ENCODE data around the gene GEN1.

GEN1 gene, protein sequence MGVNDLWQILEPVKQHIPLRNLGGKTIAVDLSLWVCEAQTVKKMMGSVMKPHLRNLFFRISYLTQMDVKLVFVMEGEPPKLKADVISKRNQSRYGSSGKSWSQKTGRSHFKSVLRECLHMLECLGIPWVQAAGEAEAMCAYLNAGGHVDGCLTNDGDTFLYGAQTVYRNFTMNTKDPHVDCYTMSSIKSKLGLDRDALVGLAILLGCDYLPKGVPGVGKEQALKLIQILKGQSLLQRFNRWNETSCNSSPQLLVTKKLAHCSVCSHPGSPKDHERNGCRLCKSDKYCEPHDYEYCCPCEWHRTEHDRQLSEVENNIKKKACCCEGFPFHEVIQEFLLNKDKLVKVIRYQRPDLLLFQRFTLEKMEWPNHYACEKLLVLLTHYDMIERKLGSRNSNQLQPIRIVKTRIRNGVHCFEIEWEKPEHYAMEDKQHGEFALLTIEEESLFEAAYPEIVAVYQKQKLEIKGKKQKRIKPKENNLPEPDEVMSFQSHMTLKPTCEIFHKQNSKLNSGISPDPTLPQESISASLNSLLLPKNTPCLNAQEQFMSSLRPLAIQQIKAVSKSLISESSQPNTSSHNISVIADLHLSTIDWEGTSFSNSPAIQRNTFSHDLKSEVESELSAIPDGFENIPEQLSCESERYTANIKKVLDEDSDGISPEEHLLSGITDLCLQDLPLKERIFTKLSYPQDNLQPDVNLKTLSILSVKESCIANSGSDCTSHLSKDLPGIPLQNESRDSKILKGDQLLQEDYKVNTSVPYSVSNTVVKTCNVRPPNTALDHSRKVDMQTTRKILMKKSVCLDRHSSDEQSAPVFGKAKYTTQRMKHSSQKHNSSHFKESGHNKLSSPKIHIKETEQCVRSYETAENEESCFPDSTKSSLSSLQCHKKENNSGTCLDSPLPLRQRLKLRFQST

DNA sequence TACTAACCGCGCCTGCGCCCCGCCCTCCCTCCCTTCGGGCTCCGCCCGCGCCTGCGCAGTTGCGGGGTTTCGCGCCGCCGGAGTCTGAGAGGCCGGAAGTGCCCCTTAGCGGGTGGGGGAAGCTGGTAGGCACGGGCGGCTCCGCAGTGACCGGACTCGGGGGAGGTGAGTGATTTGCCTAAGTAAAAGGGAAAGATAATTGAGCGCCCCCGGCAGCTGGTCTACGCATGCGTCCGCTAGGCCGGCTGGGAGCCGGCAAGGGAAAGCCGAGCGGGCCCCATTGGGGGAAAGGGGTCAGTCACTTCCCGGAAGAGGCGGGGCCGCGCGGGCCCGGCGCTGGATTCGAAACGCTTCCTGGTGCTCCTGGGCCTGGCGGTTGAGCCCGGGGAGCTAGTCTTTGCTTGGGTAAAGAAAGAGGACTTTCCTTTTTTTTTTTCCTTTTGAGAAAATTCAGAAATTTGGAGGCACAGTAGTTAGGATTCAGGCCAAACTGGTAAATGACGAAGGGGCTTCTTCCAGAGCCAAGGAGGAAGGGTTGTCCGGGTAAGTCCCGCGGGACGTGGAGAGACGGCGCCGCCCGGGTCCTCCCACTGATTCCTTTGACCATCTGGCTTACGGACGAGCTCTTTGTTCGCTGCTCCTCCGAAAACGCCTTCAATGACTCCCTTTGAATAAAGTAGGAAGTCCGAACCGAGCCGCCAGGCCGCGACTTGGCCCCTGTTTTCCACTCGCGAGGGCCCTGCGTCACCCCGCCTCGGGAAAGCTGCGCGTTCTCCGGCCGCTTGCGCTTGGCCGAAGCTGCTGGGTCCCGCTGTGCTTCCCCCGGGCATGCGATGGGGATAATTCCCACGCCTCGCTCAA is at the start of gene GEN1, which contains the start of gene SMC6:
Gene GEN1 (plus strand): TSS at position 336 of the 861 bp plus-strand sequence. CDS start 5,806 bp downstream, outside the sequence.
Gene SMC6 (minus strand): TSS at position 8 of the 861 bp plus-strand sequence. CDS start 7,864 bp downstream, outside the sequence.
- in situ Hi-C loops (cut with MboI; ENCODE audit: low sequenced_read_pairs) = no loop called here

DNA sequence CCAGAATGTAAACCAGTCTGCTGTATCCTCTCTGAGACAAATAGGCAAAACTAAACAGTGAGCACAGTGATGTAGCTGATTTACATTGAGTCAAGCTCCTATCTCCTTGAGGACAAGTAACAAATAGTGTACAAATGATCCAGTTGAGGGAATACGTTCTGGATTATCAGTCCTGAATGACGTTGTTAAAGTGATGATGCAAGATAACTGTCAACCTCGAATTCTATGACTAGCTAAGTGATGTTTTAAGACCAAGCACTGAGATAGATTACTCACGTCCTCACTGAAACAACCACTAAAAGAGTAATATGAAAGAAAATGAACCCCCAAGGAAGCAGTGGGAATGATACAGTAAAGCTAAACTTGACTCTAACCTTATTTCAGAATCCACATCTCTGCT is 47.1 kb upstream of the GEN1 start:
- in situ Hi-C loops (cut with MboI; ENCODE audit: low sequenced_read_pairs) = no loop called here

DNA sequence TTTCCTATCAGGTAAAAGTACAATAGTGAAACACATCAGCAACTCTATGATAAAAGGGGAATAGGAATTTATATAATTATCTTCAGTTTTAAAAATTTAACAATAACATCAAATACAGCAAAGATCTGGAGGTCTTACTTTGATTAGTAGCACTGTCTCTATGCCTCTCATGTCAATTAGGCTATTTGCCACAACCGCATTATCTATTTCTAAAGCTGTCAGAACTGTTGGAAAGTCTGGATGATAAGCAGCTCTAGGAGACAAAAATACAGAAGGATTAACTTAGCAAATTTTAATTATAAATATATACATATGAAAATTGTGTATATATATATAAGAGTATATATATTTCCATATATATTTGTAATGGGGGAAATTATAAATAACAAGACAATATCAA is 45.4 kb upstream of the GEN1 start:
- in situ Hi-C loops (cut with MboI; ENCODE audit: low sequenced_read_pairs) = no loop called here

DNA sequence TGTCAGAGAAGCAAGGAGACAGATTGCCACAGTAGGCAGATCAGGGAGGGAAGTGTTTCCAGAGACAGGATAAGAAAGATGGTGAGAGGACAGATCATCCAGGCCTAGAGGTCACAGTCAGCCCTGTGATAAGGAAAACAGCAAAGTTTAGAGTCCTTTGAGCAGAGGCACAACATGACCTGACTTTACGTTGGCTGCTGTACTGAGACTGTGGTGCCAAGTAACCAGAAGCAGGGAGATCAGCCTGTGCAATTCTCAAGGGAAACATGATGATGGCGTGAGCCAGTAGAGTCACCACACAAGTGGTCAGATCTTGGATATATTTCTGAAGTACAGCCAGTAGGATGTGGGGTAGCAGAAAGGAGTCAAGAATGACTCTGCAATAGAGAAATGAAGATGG is 44.0 kb upstream of the GEN1 start:
- in situ Hi-C loops (cut with MboI; ENCODE audit: low sequenced_read_pairs) = no loop called here

DNA sequence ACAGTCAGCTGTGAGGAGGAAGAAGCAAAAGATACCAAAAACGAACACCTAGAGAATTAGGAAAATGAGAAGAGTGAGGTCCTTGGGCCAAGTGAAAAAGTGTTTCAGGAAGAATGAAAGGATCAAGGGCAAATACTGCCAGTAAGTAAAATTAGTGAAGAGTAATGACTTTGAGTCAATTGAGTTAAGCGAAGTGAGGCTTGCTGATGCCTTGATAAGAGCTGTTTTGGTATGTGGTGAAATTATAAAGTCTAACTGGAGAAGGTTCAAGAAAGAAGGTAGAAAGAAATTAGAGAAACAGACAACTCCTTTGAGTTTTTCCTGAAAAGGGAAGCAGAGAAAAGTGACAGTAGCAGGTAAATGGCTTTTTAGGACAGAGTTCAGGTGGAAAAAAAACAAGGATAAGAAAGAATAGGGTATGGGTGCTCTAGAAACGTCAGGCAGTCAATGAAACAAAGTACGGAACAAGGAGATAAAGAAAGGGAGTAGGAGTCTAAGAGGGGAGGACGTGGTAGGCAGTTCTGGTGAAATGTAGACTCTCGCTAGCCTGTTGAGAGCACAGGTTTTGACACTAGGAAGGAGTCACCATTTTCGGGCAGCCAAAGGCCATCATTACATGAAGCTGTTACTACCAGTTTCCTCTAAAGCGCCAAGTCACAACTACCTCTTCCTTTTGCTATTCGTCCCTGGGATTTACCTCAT is 43.2 kb upstream of the GEN1 start:
- in situ Hi-C loops (cut with MboI; ENCODE audit: low sequenced_read_pairs) = no loop called here

DNA sequence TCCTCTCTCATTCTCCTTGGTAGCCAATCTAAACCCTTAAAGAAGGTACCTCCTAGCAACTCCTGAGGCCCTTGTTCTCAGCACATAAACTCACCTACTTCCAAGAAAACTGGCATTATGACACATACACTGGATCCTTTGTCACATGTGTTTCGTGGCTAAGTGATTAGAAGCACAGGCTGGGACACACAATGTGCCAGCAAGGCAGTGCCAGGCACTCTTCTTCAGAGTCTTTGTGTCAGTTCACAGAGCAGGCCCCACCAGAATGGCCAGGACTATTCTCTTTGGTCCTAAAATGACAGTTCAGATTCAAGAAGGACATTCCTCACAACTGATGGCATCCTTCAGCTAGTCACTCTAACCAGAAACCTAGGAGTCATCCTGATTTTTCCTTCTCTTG is 40.6 kb upstream of the GEN1 start:
- in situ Hi-C loops (cut with MboI; ENCODE audit: low sequenced_read_pairs) = no loop called here

DNA sequence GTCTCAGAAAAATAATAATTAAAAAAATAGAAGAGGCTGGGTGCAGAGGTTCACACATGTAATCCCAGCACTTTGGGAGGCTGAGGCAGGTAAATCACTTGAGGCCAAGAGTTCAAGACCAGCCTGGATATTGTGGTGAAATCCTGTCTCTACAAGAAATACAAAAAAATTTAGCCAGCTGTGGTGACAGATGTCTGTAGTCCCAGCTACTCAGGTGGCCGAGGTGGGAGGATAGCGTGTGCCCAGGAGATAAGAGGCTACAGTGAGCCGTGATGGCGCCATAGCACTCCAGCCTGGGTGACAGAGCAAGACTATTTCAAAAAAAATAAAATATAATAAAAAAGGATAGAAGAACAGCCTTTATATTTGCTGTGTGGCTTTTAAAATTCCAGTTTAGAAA is 36.3 kb upstream of the GEN1 start:
- in situ Hi-C loops (cut with MboI; ENCODE audit: low sequenced_read_pairs) = no loop called here

DNA sequence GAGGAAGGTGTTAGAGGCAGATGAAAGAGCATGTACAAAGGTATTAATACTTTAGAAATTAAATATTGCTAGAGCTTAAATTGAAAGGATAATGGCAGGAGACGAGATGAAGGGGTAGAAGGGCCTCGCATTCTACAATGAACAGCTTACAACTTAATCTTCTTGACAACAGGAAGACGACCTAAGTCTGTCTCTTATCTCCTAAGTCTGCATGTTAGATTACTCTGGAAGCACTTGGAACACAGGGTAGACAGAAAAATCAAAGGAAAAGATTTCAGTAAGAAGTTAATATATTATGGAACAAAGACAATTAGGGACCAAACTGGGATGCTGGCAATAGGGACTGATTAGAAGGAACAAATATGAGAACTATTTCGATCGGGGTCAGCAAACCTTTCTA is 35.2 kb upstream of the GEN1 start:
- in situ Hi-C loops (cut with MboI; ENCODE audit: low sequenced_read_pairs) = no loop called here

DNA sequence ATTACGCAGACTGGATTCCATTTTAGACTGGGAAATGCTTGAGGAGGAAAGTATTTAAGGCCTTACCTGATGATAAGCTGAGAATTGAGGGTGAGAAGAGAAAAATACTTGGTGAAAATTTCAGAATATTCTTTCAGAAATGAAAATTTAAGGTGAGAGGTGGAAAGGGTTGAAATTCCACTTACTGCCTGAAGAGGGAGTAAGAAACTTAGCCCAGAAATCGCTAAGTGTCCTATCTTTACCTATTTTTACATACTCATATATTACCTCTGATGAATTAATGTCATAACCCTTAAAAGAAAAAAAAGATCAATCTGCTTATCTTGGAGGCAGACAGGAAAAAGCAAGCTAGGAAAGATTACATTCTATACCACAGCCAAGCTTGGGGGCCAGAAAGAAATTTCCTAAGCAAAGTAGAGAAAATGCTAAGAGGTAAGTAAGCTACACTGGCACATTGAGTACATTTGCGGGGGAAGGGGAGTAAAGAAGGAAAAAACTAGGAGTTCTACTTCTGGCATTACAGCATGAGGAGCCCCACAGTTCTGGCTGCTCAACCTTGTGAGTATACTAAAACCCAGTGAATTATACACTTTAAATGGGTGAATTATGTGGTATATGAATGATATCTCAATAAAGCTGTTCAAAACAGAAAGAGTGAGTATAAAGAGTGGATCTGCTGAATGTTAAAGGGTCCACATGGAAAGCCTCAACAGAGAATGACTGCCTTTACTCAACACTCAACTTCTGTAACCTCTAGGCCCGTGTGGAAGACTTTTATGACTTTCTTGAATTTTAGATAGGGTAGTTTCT is 34.2 kb upstream of the GEN1 start:
- in situ Hi-C loops (cut with MboI; ENCODE audit: low sequenced_read_pairs) = no loop called here

DNA sequence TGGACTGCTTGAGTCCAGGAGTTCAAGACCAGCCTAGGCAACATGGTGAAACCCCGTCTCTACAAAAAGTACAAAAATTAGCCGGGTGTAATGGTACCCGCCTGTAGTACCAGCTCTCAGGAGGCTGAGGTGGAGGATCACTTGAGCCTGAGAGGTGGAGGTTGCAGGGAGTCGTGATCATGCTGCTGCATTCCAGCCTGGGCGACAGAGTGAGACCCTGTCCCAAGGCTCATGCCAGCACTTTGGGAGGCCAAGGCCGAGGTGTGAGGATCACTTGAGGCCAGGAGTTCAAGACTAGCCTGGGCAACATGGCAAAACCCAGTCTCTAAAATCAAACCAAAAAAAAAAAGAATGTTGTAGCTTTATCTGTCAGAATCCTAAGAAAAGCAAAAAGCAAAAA is 25.7 kb upstream of the GEN1 start:
- in situ Hi-C loops (cut with MboI; ENCODE audit: low sequenced_read_pairs) = no loop called here

DNA sequence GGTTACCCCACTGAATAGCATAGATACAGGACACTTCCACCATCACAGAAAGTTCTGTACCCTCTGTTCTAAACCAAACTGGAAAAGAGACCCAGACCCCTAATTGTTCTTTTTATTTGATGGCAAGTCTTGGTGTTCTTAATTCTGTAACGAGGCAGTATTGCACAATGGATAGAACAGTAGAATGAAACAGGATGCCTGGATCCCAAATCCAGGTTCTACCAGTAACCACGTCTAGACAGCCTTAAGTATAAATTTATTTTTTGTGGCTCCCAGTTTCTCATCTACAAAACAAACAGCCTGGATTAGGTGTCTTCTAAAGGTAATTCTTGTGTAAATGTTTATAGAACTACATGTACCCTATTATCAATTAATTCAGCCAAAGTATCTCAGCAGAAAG is 24.1 kb upstream of the GEN1 start:
- in situ Hi-C loops (cut with MboI; ENCODE audit: low sequenced_read_pairs) = no loop called here

DNA sequence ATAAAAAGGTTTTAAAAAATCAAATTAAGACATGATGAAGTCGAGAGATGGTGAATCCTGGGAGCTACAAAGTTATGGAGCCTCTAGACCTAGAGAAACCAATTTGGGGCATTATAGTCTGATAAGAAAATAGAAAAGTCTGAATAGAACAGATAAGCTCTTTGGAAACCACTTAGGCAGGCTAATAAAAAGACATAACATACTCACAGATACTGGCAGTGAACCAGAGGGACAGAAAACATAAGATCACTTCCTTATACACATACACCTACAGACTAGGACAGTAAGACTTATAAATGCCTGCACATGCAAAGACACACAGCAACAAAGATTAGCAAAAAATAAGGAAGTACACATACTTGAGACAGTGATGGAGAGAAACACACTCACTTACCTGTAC is 20.3 kb upstream of the GEN1 start:
- in situ Hi-C loops (cut with MboI; ENCODE audit: low sequenced_read_pairs) = no loop called here

DNA sequence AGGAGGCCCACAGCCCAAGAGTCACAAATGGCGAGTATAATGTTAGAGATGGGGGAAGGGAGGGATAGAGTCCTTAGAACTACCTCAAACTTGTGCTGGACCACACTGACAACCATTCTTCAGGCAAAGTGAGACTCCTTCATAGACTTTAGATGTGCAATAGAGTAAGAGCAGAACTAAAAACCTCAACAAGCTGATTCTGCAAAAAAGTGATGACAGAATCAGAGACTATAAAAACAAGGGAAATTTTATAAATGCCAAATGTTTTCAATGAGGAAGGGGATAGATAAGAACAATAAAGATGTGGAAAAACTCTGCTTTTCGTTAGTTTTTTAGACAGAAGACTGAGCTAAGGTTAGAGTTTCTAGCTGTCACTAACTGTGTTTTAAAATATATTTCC is 18.1 kb upstream of the GEN1 start:
- in situ Hi-C loops (cut with MboI; ENCODE audit: low sequenced_read_pairs) = no loop called here

DNA sequence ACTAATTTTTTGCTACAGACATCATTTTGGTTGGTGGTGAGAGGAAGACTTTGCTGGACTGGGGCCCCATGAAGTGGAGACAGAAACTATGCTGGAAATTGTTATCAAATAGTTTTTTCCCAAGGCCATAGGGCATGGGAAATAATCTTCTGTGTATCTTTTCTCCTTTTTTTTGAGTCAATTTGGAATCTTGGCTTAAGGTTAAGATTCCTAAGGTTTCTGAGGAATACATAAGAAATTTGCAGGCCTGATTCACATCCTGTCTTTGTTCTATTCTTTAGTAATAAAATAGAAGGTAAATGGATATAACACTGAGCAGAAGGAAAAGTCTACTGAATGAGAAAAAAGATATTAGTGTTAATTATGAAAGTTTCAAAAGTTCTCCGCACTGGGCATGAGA is 16.9 kb upstream of the GEN1 start:
- in situ Hi-C loops (cut with MboI; ENCODE audit: low sequenced_read_pairs) = no loop called here

DNA sequence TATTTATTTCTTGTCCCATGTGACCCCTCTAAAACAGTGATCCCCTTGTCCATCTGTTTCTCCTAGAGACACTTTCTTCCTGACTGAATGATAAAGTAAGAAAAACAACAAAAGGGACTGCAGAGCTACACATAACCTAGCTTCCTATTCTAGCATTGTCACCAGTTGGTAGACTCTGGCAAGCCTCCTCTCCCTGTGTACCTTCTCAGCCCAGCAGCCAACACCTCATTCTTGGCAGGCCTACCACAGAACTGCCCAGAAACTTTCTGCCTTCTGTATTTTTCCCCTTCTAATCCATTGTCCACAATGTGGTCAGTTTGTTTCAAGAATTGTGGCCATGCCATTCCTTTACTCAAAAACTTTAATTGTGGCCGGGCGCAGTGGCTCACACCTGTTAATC is 13.7 kb upstream of the GEN1 start:
- in situ Hi-C loops (cut with MboI; ENCODE audit: low sequenced_read_pairs) = no loop called here

DNA sequence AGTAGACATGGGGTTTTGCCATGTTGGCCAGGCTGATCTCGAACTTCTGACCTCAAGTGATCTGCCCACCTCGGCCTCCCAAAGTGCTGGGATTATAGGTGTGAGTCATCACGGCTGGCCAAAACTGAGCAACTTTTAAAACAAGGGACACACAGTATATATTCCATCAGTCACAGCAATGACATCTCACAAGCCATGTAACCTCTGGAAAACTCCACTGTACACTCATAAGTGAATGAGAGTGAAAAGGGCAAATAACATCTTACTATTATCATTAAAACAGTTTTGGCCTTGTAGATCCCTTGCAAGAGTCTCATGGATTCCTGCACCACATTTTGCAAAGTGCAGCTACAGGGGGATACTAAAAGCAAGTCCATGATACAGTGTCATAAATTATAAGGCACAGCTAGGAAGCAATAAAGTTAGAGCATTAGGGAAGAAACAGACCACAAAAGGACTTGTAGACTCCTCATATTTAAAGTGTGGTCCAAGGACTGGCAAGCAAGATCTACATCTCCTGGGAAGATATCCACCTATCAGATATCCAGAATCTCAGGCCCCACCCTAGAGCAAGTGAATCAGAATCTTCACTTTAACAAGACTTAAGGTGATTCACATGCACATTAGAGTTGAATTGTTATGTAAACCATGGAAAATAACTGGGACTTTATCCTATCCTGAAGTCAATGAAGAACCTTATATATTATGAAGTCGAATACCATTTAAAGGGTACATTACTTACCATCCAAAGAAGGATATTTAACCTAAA is 6.1 kb upstream of the GEN1 start:
- in situ Hi-C loops (cut with MboI; ENCODE audit: low sequenced_read_pairs) = no loop called here

DNA sequence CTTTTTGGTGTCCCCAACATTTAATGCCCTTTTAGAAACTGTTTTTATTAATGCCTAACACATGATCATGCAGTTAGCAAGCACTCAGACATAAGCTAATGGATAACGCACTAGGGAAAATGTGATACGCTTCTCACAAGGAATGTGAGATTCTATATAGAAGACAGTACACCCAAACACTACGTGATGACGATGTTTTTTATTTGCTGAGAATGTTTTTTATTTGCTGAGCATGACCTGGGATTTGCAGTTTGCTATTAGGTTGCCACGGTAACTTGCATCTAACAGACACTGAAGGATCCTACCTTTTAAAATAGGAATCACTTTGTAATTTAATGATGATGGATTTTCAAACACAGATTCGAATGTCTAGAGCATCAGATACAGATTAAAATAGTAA is 5.2 kb upstream of the GEN1 start:
- in situ Hi-C loops (cut with MboI; ENCODE audit: low sequenced_read_pairs) = no loop called here

DNA sequence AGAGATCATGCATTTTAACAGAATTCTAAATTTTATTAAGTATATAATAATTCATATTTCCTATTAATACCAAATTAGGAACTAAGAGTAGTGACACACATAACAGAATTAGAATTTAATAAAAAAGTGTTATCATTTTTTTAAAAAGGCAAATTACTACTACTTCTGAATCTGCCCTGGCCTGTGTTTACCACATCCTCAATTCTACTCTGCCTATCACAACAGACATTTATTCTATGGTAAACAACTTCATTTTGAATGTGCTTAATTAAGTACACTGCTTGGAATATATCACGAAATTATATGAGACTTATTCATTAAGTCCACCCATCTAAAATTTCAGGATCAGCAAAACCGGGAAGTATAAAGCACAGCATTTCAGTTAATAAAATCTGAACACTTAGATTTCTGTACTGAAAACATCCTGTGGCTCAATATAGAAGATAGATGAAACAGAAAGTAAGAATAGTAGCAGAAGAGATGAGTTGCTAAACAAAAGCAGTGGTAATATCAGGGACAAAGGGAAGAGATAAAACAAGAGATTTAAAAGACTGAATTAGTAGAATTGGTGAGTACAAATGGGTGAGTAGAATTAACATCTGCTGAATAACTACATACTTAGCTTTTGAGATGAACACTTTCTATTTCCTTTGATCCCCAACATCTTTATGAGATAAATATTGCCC is 4.0 kb upstream of the GEN1 start:
- in situ Hi-C loops (cut with MboI; ENCODE audit: low sequenced_read_pairs) = no loop called here

All from HL-60/S4 (cell line).